HepG2 (cell line): ENCODE results near the gene RNF40. TPM values are rescaled to one million over a fixed set of nuclear protein-coding genes. Genes with fewer than 3 reads are reported as not detected.

Source experiments
- ATF7-NPFF ChIP-seq: sonication (generic); formaldehyde crosslinking; IDR thresholded peaks from 2 replicates; pipeline ENCODE4 v1.8.1; 2023; ENCODE audit warnings: mild to moderate bottlenecking, low read depth, missing genetic modification reagents, moderate library complexity
- CAMTA2 ChIP-seq: sonication (generic); formaldehyde crosslinking; IDR thresholded peaks from 2 replicates; pipeline ENCODE4 v1.4.0; 2020; ENCODE audit warnings: mild to moderate bottlenecking, missing genetic modification reagents, borderline replicate concordance
- EZH2 ChIP-seq: conservative IDR thresholded peaks from 2 replicates; pipeline ENCODE4 v1.6.1; 2012; ENCODE audit warnings: mild to moderate bottlenecking, low read depth, low read length, moderate library complexity
- FOXA1 ChIP-seq, 2 experiments: fragments of 450-650 bp in 1 of 2; sonication (generic) in 1 of 2; formaldehyde crosslinking in 1 of 2; IDR thresholded peaks; 2 replicates each; pipeline versions ENCODE4 v1.4.0 to v1.6.1; 2016 to 2020; ENCODE audit warnings: missing genetic modification reagents in 1 of 2
- FOXO1 ChIP-seq: sonication (generic); formaldehyde crosslinking; IDR thresholded peaks from 2 replicates; pipeline ENCODE4 v1.4.0; 2020; ENCODE audit warnings: missing genetic modification reagents
- FOXP1 ChIP-seq, 2 experiments: fragments of 450-650 bp in 1 of 2; IDR thresholded peaks; 2 replicates each; pipeline ENCODE4 v1.6.1; 2017 to 2018; ENCODE audit warnings: antibody characterized with exemption in 1 of 2
- KMT2B ChIP-seq: IDR thresholded peaks from 2 replicates; pipeline ENCODE4 v1.6.1; 2016; ENCODE audit warnings: missing genetic modification reagents, missing compliant biosample characterization
- MIER3 ChIP-seq: IDR thresholded peaks from 2 replicates; pipeline ENCODE4 v1.6.1; 2016; ENCODE audit warnings: missing compliant biosample characterization, borderline replicate concordance
- POLR2AphosphoS5 ChIP-seq: IDR thresholded peaks from 2 replicates; pipeline ENCODE4 v1.6.1; 2012; ENCODE audit warnings: low read depth, low read length
- SMYD3 ChIP-seq: sonication (generic); formaldehyde crosslinking; IDR thresholded peaks from 2 replicates; pipeline ENCODE4 v1.8.1; 2023; ENCODE audit warnings: mild to moderate bottlenecking, missing genetic modification reagents
- SPEN ChIP-seq: sonication (generic); formaldehyde crosslinking; IDR thresholded peaks from 2 replicates; pipeline ENCODE4 v1.5.1; 2020; ENCODE audit warnings: low read depth, mild to moderate bottlenecking, missing genetic modification reagents
- ZFY ChIP-seq: sonication (generic); formaldehyde crosslinking; IDR thresholded peaks from 2 replicates; pipeline ENCODE4 v1.4.0; 2020; ENCODE audit warnings: missing genetic modification reagents
- ZIK1 ChIP-seq: sonication (generic); formaldehyde crosslinking; IDR thresholded peaks from 2 replicates; pipeline ENCODE4 v1.5.0; 2020; ENCODE audit warnings: mild to moderate bottlenecking, low read depth, missing genetic modification reagents, borderline replicate concordance
- ZNF496 ChIP-seq: sonication (generic); formaldehyde crosslinking; IDR thresholded peaks from 2 replicates; pipeline ENCODE4 v1.8.1; 2023; ENCODE audit warnings: mild to moderate bottlenecking, moderate library complexity, missing genetic modification reagents; ENCODE audit not compliant: insufficient replicate concordance
- ZNF549 ChIP-seq: sonication (generic); formaldehyde crosslinking; IDR thresholded peaks from 2 replicates; pipeline ENCODE4 v1.5.0; 2020; ENCODE audit warnings: missing genetic modification reagents
- ZNF589 ChIP-seq: sonication (generic); formaldehyde crosslinking; conservative IDR thresholded peaks from 2 replicates; pipeline ENCODE4 v1.8.0; 2022; ENCODE audit warnings: mild to moderate bottlenecking, moderate library complexity, missing genetic modification reagents
- ZNF652 ChIP-seq: IDR thresholded peaks from 2 replicates; pipeline ENCODE4 v1.6.1; 2016; ENCODE audit warnings: low read depth, borderline replicate concordance
- ZNF773 ChIP-seq: sonication (generic); formaldehyde crosslinking; IDR thresholded peaks from 2 replicates; pipeline ENCODE4 v1.4.0; 2020; ENCODE audit warnings: missing genetic modification reagents, borderline replicate concordance
- ZNF776 ChIP-seq: sonication (generic); formaldehyde crosslinking; IDR thresholded peaks from 2 replicates; pipeline ENCODE4 v1.4.0; 2020; ENCODE audit warnings: mild to moderate bottlenecking, missing genetic modification reagents
- polyA plus RNA-seq, 8 experiments: library from polyadenylated mRNA; depleted of rRNA in 3 of 8; stranded (reverse) in 7 of 8; unstranded in 1 of 8; fragments of >200 nt; fragmentation: Illumina TruSeq in 4 of 8; extraction: Trizol in 4 of 8; gene quantifications; 2 replicates each; pipeline versions ENCODE4 v1.2.1 to v1.2.3, GENCODE V29; 2011 to 2016; ENCODE audit warnings: low read depth in 4 of 8, missing spikeins in 1 of 8, mixed read lengths in 1 of 8; ENCODE audit not compliant: insufficient read depth in 1 of 8
- total RNA-seq, 5 experiments: library from RNA; depleted of rRNA; stranded (reverse); fragments of >200 nt; fragmentation: Illumina TruSeq; extraction: Trizol; gene quantifications; 2 replicates each; pipeline ENCODE4 v1.2.3, GENCODE V29; 2016; ENCODE audit warnings: low read depth in 1 of 5
- TF ChIP-seq, protein P1 (sequence below): sonication (generic); formaldehyde crosslinking; IDR thresholded peaks from 2 replicates; pipeline ENCODE4 v1.4.0; 2020; ENCODE audit warnings: missing genetic modification reagents, borderline replicate concordance
- TF ChIP-seq, protein P2 (sequence below), 2 experiments: sonication (generic) in 1 of 2; formaldehyde crosslinking in 1 of 2; IDR thresholded peaks; 2 replicates each; pipeline versions ENCODE4 v1.5.1 to v1.6.1; 2011 to 2020; ENCODE audit warnings: borderline replicate concordance in 1 of 2, low read depth in 1 of 2, low read length in 1 of 2, mild to moderate bottlenecking in 1 of 2, missing genetic modification reagents in 1 of 2, moderate library complexity in 1 of 2
- TF ChIP-seq, protein P3 (sequence below): sonication (generic); formaldehyde crosslinking; IDR thresholded peaks from 2 replicates; pipeline ENCODE4 v1.4.0; 2020; ENCODE audit warnings: missing genetic modification reagents, borderline replicate concordance

Gene RNF40
- total and polyA plus RNA-seq, 2 of the 13 experiments (the other 11 are each of a cell fraction or from before 2014, with no cell fraction given) = 84.0 to 85.6 TPM

DNA sequence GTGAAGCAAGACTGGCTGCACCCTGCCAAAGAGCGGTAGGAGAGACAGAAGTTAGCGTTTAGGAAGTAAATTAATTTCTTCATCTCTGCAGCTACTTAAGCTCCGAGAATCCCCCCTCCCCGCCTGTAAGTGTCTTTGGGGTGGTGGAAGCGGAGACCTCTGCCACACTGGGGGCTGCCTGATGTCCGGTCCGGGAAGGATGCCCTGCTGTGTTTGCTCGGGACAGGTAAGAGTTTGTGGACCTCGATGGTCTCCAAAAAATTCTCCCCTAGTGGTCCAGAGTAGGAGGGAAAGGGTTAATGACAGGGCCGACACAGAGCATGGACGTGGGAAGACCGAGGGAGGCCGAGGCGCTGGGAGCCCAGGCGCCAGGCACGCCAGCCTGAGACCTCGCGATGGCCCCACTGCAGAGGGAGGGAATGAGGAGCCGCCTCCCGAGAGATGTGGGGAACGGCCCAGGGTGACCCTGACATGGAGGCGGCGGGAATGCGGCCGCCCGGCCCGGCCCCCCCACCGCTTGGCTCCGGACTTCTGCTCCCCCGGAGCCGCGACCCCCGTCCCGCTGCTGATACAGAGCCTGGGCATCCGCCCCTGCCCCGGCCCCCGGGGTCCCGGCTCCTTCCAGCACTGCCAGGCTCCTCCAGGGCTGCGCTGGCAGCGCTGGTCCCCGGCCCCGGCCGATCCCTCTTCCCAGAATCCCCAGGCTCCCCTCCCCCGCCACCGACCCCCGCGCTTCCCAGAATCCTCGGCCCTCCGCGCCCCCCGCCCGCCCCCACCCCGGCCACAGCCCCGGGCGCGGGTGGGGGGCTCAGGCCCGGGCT lies 24.2 kb downstream of the RNF40 start (continued):
- TF ChIP-seq, protein P1, sequence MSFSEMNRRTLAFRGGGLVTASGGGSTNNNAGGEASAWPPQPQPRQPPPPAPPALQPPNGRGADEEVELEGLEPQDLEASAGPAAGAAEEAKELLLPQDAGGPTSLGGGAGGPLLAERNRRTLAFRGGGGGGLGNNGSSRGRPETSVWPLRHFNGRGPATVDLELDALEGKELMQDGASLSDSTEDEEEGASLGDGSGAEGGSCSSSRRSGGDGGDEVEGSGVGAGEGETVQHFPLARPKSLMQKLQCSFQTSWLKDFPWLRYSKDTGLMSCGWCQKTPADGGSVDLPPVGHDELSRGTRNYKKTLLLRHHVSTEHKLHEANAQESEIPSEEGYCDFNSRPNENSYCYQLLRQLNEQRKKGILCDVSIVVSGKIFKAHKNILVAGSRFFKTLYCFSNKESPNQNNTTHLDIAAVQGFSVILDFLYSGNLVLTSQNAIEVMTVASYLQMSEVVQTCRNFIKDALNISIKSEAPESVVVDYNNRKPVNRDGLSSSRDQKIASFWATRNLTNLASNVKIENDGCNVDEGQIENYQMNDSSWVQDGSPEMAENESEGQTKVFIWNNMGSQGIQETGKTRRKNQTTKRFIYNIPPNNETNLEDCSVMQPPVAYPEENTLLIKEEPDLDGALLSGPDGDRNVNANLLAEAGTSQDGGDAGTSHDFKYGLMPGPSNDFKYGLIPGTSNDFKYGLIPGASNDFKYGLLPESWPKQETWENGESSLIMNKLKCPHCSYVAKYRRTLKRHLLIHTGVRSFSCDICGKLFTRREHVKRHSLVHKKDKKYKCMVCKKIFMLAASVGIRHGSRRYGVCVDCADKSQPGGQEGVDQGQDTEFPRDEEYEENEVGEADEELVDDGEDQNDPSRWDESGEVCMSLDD (CRISPR knock-in tag) = 0 out of 2 replicates have a peak, but pooled peaks have one; percentile 30
- TF ChIP-seq, protein P2, sequence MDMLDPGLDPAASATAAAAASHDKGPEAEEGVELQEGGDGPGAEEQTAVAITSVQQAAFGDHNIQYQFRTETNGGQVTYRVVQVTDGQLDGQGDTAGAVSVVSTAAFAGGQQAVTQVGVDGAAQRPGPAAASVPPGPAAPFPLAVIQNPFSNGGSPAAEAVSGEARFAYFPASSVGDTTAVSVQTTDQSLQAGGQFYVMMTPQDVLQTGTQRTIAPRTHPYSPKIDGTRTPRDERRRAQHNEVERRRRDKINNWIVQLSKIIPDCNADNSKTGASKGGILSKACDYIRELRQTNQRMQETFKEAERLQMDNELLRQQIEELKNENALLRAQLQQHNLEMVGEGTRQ (IDR thresholded peaks at IDR 0.05; ENCODE audit: low read depth, low read length) = no peak
- TF ChIP-seq, protein P2 (CRISPR knock-in tag; IDR thresholded peaks at IDR 0.05; ENCODE audit: borderline replicate concordance) = no peak
- TF ChIP-seq EZH2 = no peak
- peak; percentile 83; the same call in 1 of the 2 replicates for TF ChIP-seq ZNF773 (CRISPR knock-in tag)
- peak; percentile 79; the same call in 1 of the 2 replicates for TF ChIP-seq ZNF776 (CRISPR knock-in tag)
- no peak for TF ChIP-seq FOXO1 (CRISPR knock-in tag)
- TF ChIP-seq FOXP1 (IDR thresholded peaks at IDR 0.05) = no peak
- TF ChIP-seq FOXP1 (CRISPR knock-in tag; IDR thresholded peaks at IDR 0.05) = no peak
- TF ChIP-seq, protein P3, sequence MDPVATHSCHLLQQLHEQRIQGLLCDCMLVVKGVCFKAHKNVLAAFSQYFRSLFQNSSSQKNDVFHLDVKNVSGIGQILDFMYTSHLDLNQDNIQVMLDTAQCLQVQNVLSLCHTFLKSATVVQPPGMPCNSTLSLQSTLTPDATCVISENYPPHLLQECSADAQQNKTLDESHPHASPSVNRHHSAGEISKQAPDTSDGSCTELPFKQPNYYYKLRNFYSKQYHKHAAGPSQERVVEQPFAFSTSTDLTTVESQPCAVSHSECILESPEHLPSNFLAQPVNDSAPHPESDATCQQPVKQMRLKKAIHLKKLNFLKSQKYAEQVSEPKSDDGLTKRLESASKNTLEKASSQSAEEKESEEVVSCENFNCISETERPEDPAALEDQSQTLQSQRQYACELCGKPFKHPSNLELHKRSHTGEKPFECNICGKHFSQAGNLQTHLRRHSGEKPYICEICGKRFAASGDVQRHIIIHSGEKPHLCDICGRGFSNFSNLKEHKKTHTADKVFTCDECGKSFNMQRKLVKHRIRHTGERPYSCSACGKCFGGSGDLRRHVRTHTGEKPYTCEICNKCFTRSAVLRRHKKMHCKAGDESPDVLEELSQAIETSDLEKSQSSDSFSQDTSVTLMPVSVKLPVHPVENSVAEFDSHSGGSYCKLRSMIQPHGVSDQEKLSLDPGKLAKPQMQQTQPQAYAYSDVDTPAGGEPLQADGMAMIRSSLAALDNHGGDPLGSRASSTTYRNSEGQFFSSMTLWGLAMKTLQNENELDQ = no peak
- peak; percentile 72 for TF ChIP-seq ZFY (CRISPR knock-in tag)
- no peak for TF ChIP-seq ZIK1 (CRISPR knock-in tag)
- no peak for TF ChIP-seq ZNF549
- peak; percentile 77; the same call in 1 of the 2 replicates for TF ChIP-seq SPEN (CRISPR knock-in tag)
- TF ChIP-seq ZNF589 (CRISPR knock-in tag) = no peak
- no peak for TF ChIP-seq FOXA1 (IDR thresholded peaks at IDR 0.05)
- no peak for TF ChIP-seq FOXA1 (CRISPR knock-in tag; IDR thresholded peaks at IDR 0.05)
- TF ChIP-seq CAMTA2 (CRISPR knock-in tag) = peak; percentile 46; the same call in 1 of the 2 replicates
- TF ChIP-seq POLR2AphosphoS5 = no peak
- TF ChIP-seq KMT2B (CRISPR knock-in tag) = no peak
- TF ChIP-seq SMYD3 = no peak
- peak; percentile 98 for TF ChIP-seq ZNF652 (CRISPR knock-in tag)
- no peak for TF ChIP-seq ZNF496
- no peak for TF ChIP-seq ATF7-NPFF
- TF ChIP-seq MIER3 (CRISPR knock-in tag) = no peak; the same call in 1 of the 2 replicates
